ENCODE measurements around the gene CD82.

Gene CD82

GRCh38 chr11:44634401-44635281 lies 69.2 kb downstream of the CD82 start:
- no peaks in the 10 kb centered on the region for H3K9me3 ChIP-seq (ENCODE audit: insufficient read depth, low read length)
- H3F3A ChIP-seq (ENCODE audit: insufficient read depth) = no peaks in the 10 kb centered on the region
- no peak overlapping the region for H3K27ac ChIP-seq (ENCODE audit: low read depth, low read length)
- H3K79me2 ChIP-seq (ENCODE audit: insufficient read depth, low read length) = no peaks in the 10 kb centered on the region
- no peak overlapping the region for H3K9ac ChIP-seq (ENCODE audit: low read length)
- no peaks in the 10 kb centered on the region for H4K20me1 ChIP-seq (ENCODE audit: low read depth, low read length)
- no peak overlapping the region for H3K4me3 ChIP-seq (ENCODE audit: insufficient read depth, low read length, poor library complexity, severe bottlenecking)
- H2AFZ ChIP-seq (ENCODE audit: low read depth, low read length, severe bottlenecking) = no peak overlapping the region
- TF ChIP-seq CTCF (IDR thresholded peaks at IDR 0.05; ENCODE audit: insufficient read depth, low read length, poor library complexity, severe bottlenecking) (no peak), EZH2phosphoT487 (conservative IDR thresholded peaks at IDR 0.05; ENCODE audit: low read length) (no peak)
- H3K9me2 ChIP-seq (replicated peaks; ENCODE audit: insufficient read depth, low read length) = no peaks in the 10 kb centered on the region
- no peaks in the 10 kb centered on the region for H3K27me3 ChIP-seq (ENCODE audit: low read length)
- no peak overlapping the region for H3K4me2 ChIP-seq (ENCODE audit: low read depth, low read length, poor library complexity, severe bottlenecking)
- H3K36me3 ChIP-seq (ENCODE audit: low read length) = no peaks in the 10 kb centered on the region

GRCh38 chr11:44637487-44637886 lies 72.0 kb downstream of the CD82 start:
- no peaks in the 10 kb centered on the region for H3K79me2 ChIP-seq (ENCODE audit: insufficient read depth, low read length)
- H4K20me1 ChIP-seq (ENCODE audit: low read depth, low read length) = no peaks in the 10 kb centered on the region
- no peaks in the 10 kb centered on the region for H3K27me3 ChIP-seq (ENCODE audit: low read length)
- no peak overlapping the region for H2AFZ ChIP-seq (ENCODE audit: low read depth, low read length, severe bottlenecking)
- H3K9ac ChIP-seq (ENCODE audit: low read length) = no peak overlapping the region
- H3F3A ChIP-seq (ENCODE audit: insufficient read depth) = no peaks in the 10 kb centered on the region
- H3K4me2 ChIP-seq (ENCODE audit: low read depth, low read length, poor library complexity, severe bottlenecking) = no peak overlapping the region
- H3K9me3 ChIP-seq (ENCODE audit: insufficient read depth, low read length) = peaks cover 4% of the 10 kb centered on the region; the same call in 1 of the 2 replicates
- TF ChIP-seq CTCF (IDR thresholded peaks at IDR 0.05; ENCODE audit: insufficient read depth, low read length, poor library complexity, severe bottlenecking) = no peak
- TF ChIP-seq EZH2phosphoT487 (conservative IDR thresholded peaks at IDR 0.05; ENCODE audit: low read length) = no peak
- no peaks in the 10 kb centered on the region for H3K9me2 ChIP-seq (replicated peaks; ENCODE audit: insufficient read depth, low read length)
- H3K27ac ChIP-seq (ENCODE audit: low read depth, low read length) = no peak overlapping the region
- no peak overlapping the region for H3K4me3 ChIP-seq (ENCODE audit: insufficient read depth, low read length, poor library complexity, severe bottlenecking)
- no peaks in the 10 kb centered on the region for H3K36me3 ChIP-seq (ENCODE audit: low read length)

- Histone ChIP-seq H3K9me2 (replicated peaks; ENCODE audit: insufficient read depth, low read length) (no peaks in the 10 kb centered on the region), H3K36me3 (ENCODE audit: low read length) (peaks cover 3% of the 10 kb centered on the region; the same call in 1 of the 2 replicates), H4K20me1 (ENCODE audit: low read depth, low read length) (no peaks in the 10 kb centered on the region), H3K27ac (ENCODE audit: low read depth, low read length) (no peak overlapping the region), H2AFZ (ENCODE audit: low read depth, low read length, severe bottlenecking) (no peak overlapping the region), H3K9ac (ENCODE audit: low read length) (no peak overlapping the region), H3K4me3 (ENCODE audit: insufficient read depth, low read length, poor library complexity, severe bottlenecking) (no peak overlapping the region), H3F3A (ENCODE audit: insufficient read depth) (no peaks in the 10 kb centered on the region), H3K9me3 (ENCODE audit: insufficient read depth, low read length) (peaks cover 9% of the 10 kb centered on the region; the same call in 1 of the 2 replicates), H3K4me2 (ENCODE audit: low read depth, low read length, poor library complexity, severe bottlenecking) (no peak overlapping the region), H3K79me2 (ENCODE audit: insufficient read depth, low read length) (no peaks in the 10 kb centered on the region), H3K27me3 (ENCODE audit: low read length) (no peaks in the 10 kb centered on the region; the same call in 1 of the 2 replicates)
- no peak for TF ChIP-seq EZH2phosphoT487 (conservative IDR thresholded peaks at IDR 0.05; ENCODE audit: low read length)
- TF ChIP-seq CTCF (IDR thresholded peaks at IDR 0.05; ENCODE audit: insufficient read depth, low read length, poor library complexity, severe bottlenecking) = no peak
Measured at GRCh38 chr11:44638032-44638431, 72.6 kb downstream of the CD82 start.

Measured in SU-DHL-6 (cell line).